Peyer's patch (tissue), 4 donors: ENCODE results near the gene RXRG.

Source experiments
- POLR2A ChIP-seq, 2 donors: fragments of 450-650 bp; IDR thresholded peaks; one replicate each; pipeline ENCODE4 v1.5.1; 2017; ENCODE audit warnings: antibody characterized with exemption in 2 of 2, mild to moderate bottlenecking in 2 of 2, moderate library complexity in 2 of 2
- TF ChIP-seq, protein P1 (sequence below), 6 experiments: fragments of 450-650 bp in 4 of 6; fragments of 200-600 bp in 2 of 6; sonication (generic) in 1 of 6; IDR thresholded peaks; one replicate each; pipeline ENCODE4 v1.5.1; 2017 to 2019; ENCODE audit warnings: antibody characterized with exemption in 6 of 6, mild to moderate bottlenecking in 3 of 6, moderate library complexity in 1 of 6

DNA sequence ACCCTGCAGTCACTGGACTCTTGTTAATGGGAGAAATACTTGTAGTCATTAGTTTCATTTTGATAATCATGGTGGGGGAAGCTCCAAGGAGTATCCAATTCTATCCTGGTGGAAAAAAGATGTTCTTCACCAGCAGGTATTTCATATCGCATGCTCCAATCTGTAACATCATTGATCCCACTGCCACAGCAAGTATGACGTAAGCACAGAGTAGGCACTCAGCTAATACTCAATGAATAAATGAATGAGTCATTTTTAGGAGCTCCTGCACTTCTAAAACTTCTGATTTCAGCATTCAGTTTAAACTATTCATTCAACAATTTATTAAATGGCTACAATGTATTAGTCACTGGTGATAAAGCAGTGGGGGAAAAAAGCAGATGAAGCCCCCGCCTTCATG is 30.3 kb downstream of the RXRG start:
- no peak for TF ChIP-seq POLR2A (IDR thresholded peaks at IDR 0.05)
- TF ChIP-seq, protein P1, sequence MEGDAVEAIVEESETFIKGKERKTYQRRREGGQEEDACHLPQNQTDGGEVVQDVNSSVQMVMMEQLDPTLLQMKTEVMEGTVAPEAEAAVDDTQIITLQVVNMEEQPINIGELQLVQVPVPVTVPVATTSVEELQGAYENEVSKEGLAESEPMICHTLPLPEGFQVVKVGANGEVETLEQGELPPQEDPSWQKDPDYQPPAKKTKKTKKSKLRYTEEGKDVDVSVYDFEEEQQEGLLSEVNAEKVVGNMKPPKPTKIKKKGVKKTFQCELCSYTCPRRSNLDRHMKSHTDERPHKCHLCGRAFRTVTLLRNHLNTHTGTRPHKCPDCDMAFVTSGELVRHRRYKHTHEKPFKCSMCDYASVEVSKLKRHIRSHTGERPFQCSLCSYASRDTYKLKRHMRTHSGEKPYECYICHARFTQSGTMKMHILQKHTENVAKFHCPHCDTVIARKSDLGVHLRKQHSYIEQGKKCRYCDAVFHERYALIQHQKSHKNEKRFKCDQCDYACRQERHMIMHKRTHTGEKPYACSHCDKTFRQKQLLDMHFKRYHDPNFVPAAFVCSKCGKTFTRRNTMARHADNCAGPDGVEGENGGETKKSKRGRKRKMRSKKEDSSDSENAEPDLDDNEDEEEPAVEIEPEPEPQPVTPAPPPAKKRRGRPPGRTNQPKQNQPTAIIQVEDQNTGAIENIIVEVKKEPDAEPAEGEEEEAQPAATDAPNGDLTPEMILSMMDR (IDR thresholded peaks at IDR 0.05): no peak
